WI38 (cell line): ENCODE measurements around the gene MDH1.
A peak's percentile ranks its signal among the peaks of the same experiment; 100 is the strongest.

Experiments used
- H3K4me3 ChIP-seq: 2 replicates; pipeline ENCODE4 v1.5.1; 2011; ENCODE audit warnings: low read depth, mild to moderate bottlenecking, control low read depth, low read length
- TF ChIP-seq, protein P1 (sequence below): IDR thresholded peaks from 2 replicates; pipeline ENCODE4 v1.5.1; 2012; ENCODE audit warnings: low read depth, mild to moderate bottlenecking, control low read depth, low read length

MDH1 gene

DNA sequence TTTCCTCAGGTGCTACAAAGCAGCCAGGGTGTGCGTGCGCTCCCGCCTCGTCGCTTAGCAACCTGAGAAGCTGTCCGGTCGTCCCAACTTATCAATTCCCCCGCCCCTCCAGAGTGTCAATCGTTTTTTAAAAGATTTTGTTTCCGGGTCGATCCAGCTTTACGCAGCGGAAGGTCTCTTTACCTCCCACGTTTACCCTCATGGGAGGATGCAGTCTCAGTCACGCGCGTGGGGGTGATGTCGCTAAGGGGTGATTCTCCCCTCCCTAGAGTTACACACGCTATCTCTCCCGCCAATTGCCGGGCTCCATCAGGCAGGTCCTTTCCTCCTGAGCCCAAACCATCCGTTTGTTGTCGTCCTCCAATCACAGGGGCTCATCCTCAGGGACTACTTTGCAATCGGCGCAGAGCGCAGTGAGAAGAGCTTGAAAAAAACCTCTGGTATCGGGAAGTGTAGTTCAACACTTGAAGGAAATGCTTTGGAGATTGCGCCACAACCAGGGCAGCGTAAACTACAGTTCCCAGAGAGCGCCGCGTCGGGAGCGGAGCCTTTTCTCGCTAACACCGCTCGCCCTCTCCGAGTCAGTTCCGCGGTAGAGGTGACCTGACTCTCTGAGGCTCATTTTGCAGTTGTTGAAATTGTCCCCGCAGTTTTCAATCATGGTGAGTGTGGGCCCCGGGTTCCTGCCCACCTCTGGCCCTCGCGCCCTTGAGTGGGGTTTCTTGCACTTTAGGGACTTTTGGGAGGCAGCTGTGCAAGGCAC is at the start of gene MDH1, which contains the start of gene WDPCP:
Gene MDH1, plus strand, starts transcription at position 579 of the 763 bp plus-strand sequence. Its CDS starts 81 bp downstream, at position 660.
Gene WDPCP, minus strand, starts transcription at position 93 of the 763 bp plus-strand sequence. CDS start 206 bp downstream, outside the sequence.
- peak within 1 kb of the TSS; percentile 95 for H3K4me3 ChIP-seq
- TF ChIP-seq, protein P1, sequence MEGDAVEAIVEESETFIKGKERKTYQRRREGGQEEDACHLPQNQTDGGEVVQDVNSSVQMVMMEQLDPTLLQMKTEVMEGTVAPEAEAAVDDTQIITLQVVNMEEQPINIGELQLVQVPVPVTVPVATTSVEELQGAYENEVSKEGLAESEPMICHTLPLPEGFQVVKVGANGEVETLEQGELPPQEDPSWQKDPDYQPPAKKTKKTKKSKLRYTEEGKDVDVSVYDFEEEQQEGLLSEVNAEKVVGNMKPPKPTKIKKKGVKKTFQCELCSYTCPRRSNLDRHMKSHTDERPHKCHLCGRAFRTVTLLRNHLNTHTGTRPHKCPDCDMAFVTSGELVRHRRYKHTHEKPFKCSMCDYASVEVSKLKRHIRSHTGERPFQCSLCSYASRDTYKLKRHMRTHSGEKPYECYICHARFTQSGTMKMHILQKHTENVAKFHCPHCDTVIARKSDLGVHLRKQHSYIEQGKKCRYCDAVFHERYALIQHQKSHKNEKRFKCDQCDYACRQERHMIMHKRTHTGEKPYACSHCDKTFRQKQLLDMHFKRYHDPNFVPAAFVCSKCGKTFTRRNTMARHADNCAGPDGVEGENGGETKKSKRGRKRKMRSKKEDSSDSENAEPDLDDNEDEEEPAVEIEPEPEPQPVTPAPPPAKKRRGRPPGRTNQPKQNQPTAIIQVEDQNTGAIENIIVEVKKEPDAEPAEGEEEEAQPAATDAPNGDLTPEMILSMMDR, result no peak

DNA sequence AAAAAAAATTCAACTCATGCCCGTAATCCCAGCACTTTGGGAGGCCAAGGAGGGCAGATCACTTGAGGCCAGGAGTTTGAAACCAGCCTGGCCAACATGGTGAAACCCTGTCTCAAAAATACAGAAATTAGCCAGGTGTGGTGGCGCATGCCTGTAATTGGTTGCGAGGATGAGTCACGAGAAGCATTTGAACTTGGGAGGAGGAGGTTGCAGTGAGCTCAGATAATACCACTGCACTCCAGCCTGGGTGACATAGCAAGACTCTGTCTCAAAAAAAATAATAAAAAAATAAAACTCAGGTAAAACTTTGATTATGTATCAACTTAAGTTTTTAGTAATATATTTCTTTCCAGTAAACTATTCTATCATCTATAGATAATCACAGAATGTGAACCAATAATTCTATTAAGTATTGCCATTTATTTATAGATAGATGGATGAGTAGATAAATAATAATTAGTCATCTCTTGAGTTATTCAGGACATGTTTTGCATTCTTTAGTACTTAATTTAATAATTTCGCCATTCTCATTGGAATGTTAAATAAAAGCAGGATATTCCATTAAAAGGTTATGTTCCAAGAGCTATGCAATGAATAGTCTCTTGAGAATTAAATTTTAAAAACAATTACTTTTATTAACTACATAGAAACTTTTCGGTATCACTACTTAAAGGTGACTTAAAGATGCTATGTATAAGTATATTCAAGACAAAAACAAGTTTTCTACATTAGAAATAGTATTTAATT is 49.2 kb upstream of the MDH1 start:
- TF ChIP-seq, protein P1, result no peak
- no peak overlapping the region for H3K4me3 ChIP-seq

DNA sequence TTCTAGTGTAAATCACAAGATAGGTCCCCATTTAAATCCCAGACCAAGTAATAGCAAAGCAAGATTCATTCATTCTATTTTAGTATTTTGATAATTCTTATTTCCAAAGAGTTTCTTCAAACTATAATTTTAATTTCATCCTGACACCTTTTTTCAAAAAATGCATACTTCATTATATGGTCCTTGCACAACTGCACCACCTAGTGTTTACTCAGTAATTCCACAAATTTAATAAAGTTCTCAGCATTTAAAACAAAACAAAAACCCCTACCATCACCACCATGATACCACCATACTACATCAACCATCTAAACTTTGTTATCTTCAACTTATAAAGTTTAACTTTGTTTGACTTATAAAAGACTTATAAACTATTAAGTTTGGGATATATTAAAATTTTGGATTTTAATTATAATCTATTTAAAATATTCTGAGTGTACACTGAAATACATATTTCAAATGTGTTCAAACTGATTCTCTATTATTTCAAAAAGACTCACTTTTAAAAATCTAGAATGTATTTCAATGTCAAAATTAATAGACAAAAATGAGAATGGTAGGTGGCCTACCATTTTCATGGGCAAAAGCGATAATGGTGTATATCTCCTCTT is 44.6 kb upstream of the MDH1 start:
- no peak overlapping the region for H3K4me3 ChIP-seq
- TF ChIP-seq, protein P1, result no peak; the same call in 1 of the 2 replicates

DNA sequence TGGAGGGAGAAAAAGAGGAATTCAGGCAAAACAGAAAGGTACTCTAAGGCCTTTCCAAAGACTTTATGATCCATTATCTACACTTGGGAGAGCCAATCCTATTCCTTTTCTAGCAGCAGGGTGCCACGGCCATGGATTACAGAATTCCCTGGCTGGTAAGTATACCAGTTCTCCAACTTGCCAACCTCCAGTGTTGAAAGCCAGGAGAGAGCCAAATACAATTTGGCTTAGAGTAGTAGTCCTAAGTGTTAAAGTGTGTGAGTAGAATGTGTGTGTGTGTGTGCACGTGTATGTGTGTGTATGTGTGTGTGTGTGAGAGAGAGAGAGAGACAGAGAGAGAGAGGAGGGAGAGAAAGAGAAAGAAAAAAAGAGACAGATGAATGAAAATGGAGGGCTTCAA is 43.7 kb upstream of the MDH1 start:
- no peak overlapping the region for H3K4me3 ChIP-seq
- TF ChIP-seq, protein P1, result no peak

DNA sequence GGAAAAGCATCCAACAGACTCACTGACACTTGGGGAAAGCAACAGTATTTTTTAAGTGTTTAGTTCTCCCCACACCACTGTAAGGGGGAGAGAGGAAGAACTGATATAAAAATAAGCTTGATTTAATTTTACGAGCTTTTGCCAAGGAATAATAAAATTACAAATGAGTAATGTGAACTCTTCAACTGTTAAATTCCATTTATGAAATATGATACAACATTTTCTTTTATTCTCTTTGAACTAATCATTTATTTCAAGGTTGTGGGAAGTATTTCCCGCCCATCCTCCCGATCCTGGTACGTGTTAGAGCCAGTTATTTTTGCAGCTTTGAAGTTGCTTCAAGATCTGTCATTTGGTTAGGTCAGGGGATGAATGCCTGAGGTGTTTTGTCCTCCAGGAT is 35.7 kb upstream of the MDH1 start:
- H3K4me3 ChIP-seq, result no peak overlapping the region
- TF ChIP-seq, protein P1, result no peak

DNA sequence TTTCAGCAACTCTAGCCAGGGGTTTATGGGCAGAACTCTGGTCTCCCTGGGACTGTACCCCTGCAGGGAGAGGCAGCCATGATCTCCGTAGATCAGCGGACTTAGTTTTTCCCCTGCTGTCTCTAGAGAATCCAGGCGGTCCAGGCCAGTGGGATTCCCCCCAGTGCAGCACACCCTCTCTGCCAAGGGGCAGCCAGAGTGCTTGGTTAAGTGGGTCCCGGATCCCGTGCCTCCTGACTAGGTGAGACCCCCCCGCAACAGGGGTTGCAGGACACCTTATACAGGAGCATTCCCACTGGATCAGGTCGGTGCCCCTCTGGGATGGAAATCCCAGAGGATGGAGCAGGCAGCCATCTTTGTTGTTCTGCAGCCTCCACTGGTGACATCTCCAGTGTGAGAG is 33.5 kb upstream of the MDH1 start:
- TF ChIP-seq, protein P1, result no peak
- no peak overlapping the region for H3K4me3 ChIP-seq
